ENCODE data around the gene HPCAL1. TPM values are rescaled to one million over a fixed set of nuclear protein-coding genes. Genes with fewer than 3 reads are reported as not detected.
"Not testable (repeated sequence)": the region's sequence is repeated elsewhere in the genome, so short reads cannot be mapped to it uniquely, and the experiment has no call there.

The HPCAL1 gene
- polyA plus RNA-seq, 12 donors, result 20.2 to 55.9 (median 31.9) TPM; not detected in 1

- DNase-seq, result no peak
Measured at GRCh38 chr2:10282611-10283105, 20.0 kb upstream of the HPCAL1 start.

- no peak for DNase-seq
Measured at GRCh38 chr2:10283106-10284062, 19.3 kb upstream of the HPCAL1 start.

- no peak for DNase-seq
Measured at GRCh38 chr2:10284108-10284870, 18.4 kb upstream of the HPCAL1 start.

GRCh38 chr2:10285191-10285555 lies 17.5 kb upstream of the HPCAL1 start:
- no peak for DNase-seq

- no peak for DNase-seq
Measured at GRCh38 chr2:10285556-10286198, 17.0 kb upstream of the HPCAL1 start.

GRCh38 chr2:10286216-10287037 lies 16.3 kb upstream of the HPCAL1 start:
- no peak for DNase-seq

- DNase-seq, result no peak
Measured at GRCh38 chr2:10287761-10288160, 14.9 kb upstream of the HPCAL1 start.

- no peak for DNase-seq
Measured at GRCh38 chr2:10288606-10289005, 14.1 kb upstream of the HPCAL1 start.

- DNase-seq, result no peak
Measured at GRCh38 chr2:10289352-10289751, 13.4 kb upstream of the HPCAL1 start.

GRCh38 chr2:10289891-10290290 lies 12.8 kb upstream of the HPCAL1 start:
- DNase-seq, result no peak

- not testable (repeated sequence) for DNase-seq
Measured at GRCh38 chr2:10291376-10291775, 11.3 kb upstream of the HPCAL1 start.

- DNase-seq, result no peak
Measured at GRCh38 chr2:10292033-10292432, 10.7 kb upstream of the HPCAL1 start.

GRCh38 chr2:10293603-10294002 lies 9.1 kb upstream of the HPCAL1 start:
- no peak for DNase-seq

GRCh38 chr2:10294077-10294476 lies 8.6 kb upstream of the HPCAL1 start:
- no peak for DNase-seq

- DNase-seq, result not testable (repeated sequence)
Measured at GRCh38 chr2:10295649-10296048, 7.1 kb upstream of the HPCAL1 start.

GRCh38 chr2:10296142-10296541 lies 6.6 kb upstream of the HPCAL1 start:
- no peak for DNase-seq

GRCh38 chr2:10297191-10297830 lies 5.4 kb upstream of the HPCAL1 start:
- no peak for DNase-seq

GRCh38 chr2:10297959-10298531 lies 4.7 kb upstream of the HPCAL1 start:
- no peak for DNase-seq

GRCh38 chr2:10298777-10299176 lies 3.9 kb upstream of the HPCAL1 start:
- not testable (repeated sequence) for DNase-seq

GRCh38 chr2:10300328-10300920 lies 2.3 kb upstream of the HPCAL1 start:
- no peak for DNase-seq
